ENCODE results near the gene MAFF.
A peak's percentile ranks its signal among the peaks of the same experiment; 100 is the strongest.

MAFF gene

DNA sequence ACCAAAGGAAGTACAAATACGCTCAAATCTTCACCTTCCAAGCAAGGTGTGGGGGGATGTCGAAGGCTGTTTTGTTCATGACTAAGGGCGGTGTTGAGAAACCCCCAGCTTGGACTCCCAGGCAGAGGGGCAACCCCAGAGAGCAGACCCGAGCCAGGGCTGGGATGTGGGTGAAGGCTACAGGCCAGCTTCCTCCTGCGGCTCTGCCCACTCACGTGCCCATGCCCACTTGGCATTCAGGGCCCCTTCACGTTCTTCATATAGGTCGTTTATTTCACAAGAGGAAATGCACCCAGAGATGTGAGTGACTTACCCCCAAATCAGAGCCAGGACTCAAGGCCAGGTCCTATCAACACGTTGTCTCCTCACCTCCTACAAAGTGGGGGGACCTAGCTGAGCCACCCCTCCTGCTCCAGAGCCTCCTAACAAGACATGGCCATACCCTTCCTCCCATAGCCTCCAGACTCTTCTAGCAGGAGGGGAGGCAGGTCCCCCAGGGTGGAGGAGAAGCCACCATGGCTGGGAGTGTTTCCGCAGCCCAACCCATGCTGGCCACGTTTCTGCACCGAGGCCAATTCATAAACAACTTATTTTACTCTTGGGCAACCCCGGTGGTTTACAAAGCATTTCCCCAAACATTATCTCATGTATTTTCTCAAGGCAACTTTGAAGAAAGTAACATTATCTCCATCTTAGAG, 49.0 kb downstream of the MAFF start:
- DNase-seq = no peak

DNA sequence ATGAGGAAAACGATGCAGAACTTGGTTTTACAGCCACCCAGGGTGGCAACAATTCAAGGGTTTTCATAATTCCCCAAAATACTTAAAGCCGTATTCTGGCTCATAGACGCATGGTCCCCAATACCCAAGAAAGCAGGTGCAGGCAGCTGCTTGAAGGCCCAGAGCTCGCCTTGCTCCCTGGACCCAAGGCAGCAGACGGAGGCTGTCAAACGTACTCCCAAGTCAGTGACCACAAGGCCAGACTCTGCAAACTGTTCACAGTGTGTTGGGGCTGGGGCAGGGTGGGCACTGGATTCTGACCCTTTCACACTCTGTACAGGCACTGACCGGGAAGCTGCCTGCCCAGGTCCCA, 49.5 kb downstream of the MAFF start:
- DNase-seq = no peak

DNA sequence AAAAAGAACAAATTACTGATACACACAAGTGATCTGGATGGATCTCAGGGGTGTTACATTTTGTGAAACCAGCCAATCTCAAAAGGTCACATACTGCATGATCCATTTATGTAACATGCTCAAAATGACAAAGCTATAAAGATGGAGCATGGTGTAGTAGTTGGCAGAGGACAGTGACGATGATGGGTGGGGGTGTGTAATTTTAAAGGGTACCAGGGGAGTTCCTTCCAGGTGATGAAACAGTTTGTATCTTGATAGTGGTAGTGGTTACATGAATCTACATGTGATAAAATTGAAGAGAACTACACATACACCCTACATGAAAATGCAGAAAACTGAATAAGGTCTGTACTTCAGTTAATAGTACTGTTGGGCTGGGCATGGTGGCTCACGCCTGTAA, 53.9 kb downstream of the MAFF start:
- DNase-seq = no peak

DNA sequence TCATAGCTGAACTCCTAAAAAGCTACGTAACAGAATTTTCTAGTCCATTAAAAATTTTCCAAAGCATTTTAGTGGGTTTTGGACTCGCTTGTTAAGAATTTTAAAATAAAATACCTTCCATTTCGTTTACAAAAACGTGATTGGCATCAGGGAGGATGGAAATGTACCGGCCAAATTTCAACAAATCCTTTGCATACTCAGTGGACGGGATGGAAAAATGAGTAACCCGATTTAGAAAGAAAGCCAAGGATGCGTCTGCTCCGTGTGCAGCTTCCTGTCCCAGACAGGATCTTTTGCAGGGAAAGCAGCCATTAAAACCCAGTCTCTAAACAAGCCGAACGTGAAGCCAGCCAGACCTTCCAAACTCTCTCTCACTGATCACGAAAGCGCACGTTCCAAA, 55.4 kb downstream of the MAFF start:
- peak; percentile 75 for DNase-seq

GRCh38 chr22:38257650-38258250, 56.0 kb downstream of the MAFF start:
- no peak for DNase-seq

DNA sequence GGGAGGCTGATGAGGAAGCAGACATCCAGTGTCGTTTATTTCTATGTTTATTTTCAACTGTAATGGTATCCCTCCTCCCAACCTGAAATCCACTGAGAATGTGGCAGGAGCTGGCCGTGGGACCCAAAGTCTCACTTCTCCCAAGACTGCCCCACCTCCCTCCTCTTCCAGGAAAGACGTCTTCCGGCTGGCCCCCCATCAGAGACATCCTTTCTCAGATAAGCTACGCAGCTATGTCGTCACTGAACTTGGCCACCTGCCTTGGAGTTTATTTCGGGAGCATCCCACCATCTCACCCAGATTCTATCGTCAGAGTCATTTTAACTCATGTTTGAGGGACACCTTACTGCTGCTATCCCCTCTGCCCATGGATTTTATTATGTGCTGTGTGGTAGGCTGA, 57.1 kb downstream of the MAFF start:
- DNase-seq = no peak

- DNase-seq = no peak
Measured at GRCh38 chr22:38259370-38259769, 57.6 kb downstream of the MAFF start.

DNA sequence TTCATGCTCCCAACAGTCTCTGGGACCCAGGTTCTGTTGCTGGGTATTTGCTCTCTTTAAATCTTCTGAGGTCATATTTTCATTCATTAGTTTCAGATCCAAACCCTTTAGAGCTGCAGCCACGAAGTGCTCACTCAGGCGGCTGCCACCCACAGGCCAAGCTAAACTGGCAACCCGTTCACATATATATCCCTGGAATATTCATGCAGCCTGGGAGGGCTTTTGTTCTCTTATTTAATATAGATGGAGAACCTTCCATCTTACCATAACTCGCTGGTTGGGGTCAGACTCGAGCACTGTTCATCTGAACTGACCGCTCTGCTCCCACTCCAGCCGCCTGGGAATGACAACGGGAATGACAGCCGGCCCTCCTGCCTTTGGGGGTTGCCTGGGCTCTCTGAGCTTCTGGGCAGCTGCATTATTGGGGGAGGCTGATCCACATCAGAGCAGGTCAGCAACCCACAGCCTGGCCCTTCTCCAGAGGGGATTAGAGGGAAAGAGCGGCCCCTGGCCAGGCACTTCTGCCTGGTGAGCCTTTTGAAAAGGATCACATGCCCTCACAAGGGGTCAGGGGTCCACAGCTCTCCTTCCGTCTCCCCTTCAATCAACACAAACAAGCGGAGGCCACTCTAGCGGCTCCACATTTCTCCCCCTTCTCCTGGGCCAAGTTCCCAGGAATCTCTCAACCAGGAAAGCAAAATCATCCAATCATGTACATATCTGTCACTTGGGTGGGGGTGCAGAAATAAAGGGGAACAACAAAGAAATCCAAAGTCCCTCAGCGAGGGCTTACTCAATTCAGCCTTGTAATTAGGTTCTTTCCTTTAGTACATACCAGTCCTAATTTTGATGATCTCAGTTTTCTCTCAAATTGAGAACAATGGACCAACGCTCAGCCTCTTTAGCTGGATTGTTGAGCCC, 59.2 kb downstream of the MAFF start:
- DNase-seq = no peak

GRCh38 chr22:38262051-38262795, 60.4 kb downstream of the MAFF start:
- DNase-seq = no peak

DNA sequence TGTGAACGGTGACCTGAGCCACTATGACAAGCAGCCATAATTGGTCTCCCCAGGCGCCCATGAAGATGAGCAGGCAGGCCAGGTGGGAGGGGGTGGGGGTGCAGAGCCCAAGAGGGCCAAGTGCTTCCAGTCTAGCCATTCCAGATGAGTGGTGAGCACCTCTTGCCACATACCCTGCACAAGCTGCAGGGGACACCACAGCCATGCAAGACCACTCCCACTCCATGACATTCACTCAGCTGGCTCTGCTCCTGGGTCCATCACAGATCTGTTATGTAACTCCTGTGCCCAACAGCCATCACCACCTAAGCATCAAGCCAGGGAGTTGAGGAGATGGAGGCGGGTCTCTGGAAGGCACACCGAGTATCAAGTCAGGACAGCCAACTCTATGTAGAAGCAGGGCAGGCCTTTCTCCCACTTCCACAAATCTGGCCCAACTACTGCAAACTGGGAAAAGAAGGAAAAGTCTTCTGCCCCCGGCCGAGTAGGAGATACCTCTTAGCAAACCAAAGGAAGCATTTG, 62.6 kb downstream of the MAFF start:
- no peak for DNase-seq
